Measurements from ENCODE around the gene STX12. TPM values are rescaled to one million over a fixed set of nuclear protein-coding genes. Genes with fewer than 3 reads are reported as not detected.

STX12 gene
- polyA plus RNA-seq (2013, experiment 1 of 2): 15.9 TPM
- 15.7 TPM for polyA plus RNA-seq (2013, experiment 2 of 2)

DNA sequence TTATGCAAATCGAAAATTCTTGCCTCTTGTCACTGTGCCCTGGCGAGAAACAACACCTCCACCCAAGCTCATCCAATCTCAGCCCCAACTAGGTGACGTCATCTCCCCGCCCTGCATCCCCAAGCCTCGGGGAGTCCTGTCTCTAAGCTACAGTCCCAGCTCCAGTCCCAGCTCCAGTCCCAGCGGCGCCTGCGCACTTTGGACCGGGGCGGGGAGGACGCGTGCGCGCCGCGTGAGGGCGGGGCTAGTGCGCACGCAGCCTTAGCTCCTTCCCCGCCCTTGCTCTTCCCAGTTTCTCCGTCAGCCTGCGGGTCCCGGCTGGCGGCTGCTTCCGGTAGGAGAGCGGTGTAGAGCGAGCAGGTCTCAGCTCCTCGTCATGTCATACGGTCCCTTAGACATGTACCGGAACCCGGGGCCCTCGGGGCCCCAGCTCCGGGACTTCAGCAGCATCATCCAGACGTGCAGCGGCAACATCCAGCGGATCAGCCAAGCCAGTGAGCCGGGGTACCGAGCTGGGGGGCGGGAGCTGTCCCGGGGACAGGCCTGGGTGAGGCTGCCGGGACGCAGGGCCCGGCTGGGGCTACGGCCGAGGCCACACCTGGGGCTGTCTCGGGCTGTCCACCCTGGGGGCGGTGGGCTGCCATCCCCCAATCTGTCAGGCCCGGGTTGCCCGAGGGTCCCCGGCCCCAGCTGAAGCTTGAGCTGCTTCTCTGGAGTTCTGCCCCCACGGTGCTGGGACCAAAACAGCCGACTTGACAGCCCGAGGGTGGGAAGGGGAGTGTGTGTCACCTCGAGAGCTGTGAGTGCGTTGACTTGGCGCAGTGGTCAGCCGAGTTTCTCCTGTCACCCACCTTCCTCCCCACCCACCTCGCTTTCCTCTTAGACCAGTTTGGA lies at the start of gene STX12:
Gene STX12 (plus strand): TSS at position 288 of the 894 bp plus-strand sequence. CDS start 89 bp downstream, at position 377.
- peak within 1 kb of the TSS; percentile 10 for H3K14ac ChIP-seq (ENCODE audit: low read length)
- peaks cover 4 to 5% of the 10 kb centered on the region in 2 donors for H3K4me1 ChIP-seq (ENCODE audit: control insufficient read depth in 2 of 2, insufficient read depth in 1 of 2, low read depth in 1 of 2, low read length in 2 of 2)
- H2BK5ac ChIP-seq (ENCODE audit: low read length): peak within 1 kb of the TSS; percentile 32
- H3K4me2 ChIP-seq (ENCODE audit: insufficient read depth, low read length, poor library complexity, severe bottlenecking): peak within 1 kb of the TSS; percentile 84
- peak within 1 kb of the TSS; percentile 71 to 94 for H3K4me3 ChIP-seq (ENCODE audit: low read length in 2 of 2)
- peak within 1 kb of the TSS; percentile 91 for H2AFZ ChIP-seq (ENCODE audit: low read length)
- no peaks in the 10 kb centered on the region for H3K9me3 ChIP-seq (replicated peaks in 1 of 2; ENCODE audit: control insufficient read depth in 2 of 2, insufficient read depth in 1 of 2, low read depth in 1 of 2, low read length in 2 of 2)
- H2BK120ac ChIP-seq (ENCODE audit: low read depth, low read length): no peak within 1 kb of the TSS
- no peak within 1 kb of the TSS for H4K91ac ChIP-seq (ENCODE audit: low read depth, low read length, poor library complexity)
- H3K36me3 ChIP-seq (replicated peaks in 1 of 2; ENCODE audit: control insufficient read depth in 2 of 2, insufficient read depth in 2 of 2, low read length in 2 of 2): no peaks in the 10 kb centered on the region
- H3K9ac ChIP-seq (ENCODE audit: low read depth, low read length, poor library complexity): peak within 1 kb of the TSS; percentile 89
- H4K8ac ChIP-seq (ENCODE audit: low read depth, low read length): no peak within 1 kb of the TSS
- H3K18ac ChIP-seq (ENCODE audit: low read length): peak within 1 kb of the TSS; percentile 92
- H3K27ac ChIP-seq (replicated peaks; ENCODE audit: low read length): no peak within 1 kb of the TSS
- no CpG with 5 or more reads among the region's 58 CpGs for WGBS, 2 donors (ENCODE audit: extremely low coverage in 2 of 2, insufficient read length in 2 of 2, insufficient replicate concordance in 1 of 2)
- H3K4ac ChIP-seq (ENCODE audit: low read length): no peak within 1 kb of the TSS
- peak; percentile 99 for DNase-seq (ENCODE audit: low spot score)
- peaks cover 5% of the 10 kb centered on the region for H3K79me1 ChIP-seq (ENCODE audit: low read depth, low read length)
- no peak within 1 kb of the TSS for H2AK5ac ChIP-seq (ENCODE audit: low read depth, low read length)
- H2BK12ac ChIP-seq (ENCODE audit: low read length): no peak within 1 kb of the TSS
- H2BK15ac ChIP-seq (ENCODE audit: low read length): no peak within 1 kb of the TSS
- no peaks in the 10 kb centered on the region for H3K27me3 ChIP-seq (ENCODE audit: control insufficient read depth in 3 of 3, insufficient read depth in 3 of 3, low read depth in 1 of 3, low read length in 3 of 3)
- H3K23ac ChIP-seq (ENCODE audit: low read depth, low read length, poor library complexity): peak within 1 kb of the TSS; percentile 92

GRCh38 chr1:27724961-27725373 lies 48.1 kb upstream of the STX12 start:
- Histone ChIP-seq H3K23ac (ENCODE audit: low read depth, low read length, poor library complexity) (no peak overlapping the region), H2BK12ac (ENCODE audit: low read length) (no peak overlapping the region), H2AFZ (ENCODE audit: low read length) (peak overlapping the region; percentile 89), H3K36me3 (replicated peaks in 1 of 2; ENCODE audit: control insufficient read depth in 2 of 2, insufficient read depth in 2 of 2, low read length in 2 of 2) (peaks cover 1 to 20% of the 10 kb centered on the region in 2 donors), H3K79me1 (ENCODE audit: low read depth, low read length) (no peaks in the 10 kb centered on the region), H3K4ac (ENCODE audit: low read length) (no peak overlapping the region), H3K4me2 (ENCODE audit: insufficient read depth, low read length, poor library complexity, severe bottlenecking) (peak overlapping the region; percentile 27), H3K27me3 (ENCODE audit: control insufficient read depth in 3 of 3, insufficient read depth in 3 of 3, low read depth in 1 of 3, low read length in 3 of 3) (no peaks in the 10 kb centered on the region), H3K27ac (replicated peaks; ENCODE audit: low read length) (peak overlapping the region; percentile 84), H3K18ac (ENCODE audit: low read length) (peak overlapping the region; percentile 86), H3K14ac (ENCODE audit: low read length) (no peak overlapping the region), H4K8ac (ENCODE audit: low read depth, low read length) (no peak overlapping the region), H2BK5ac (ENCODE audit: low read length) (no peak overlapping the region), H2AK5ac (ENCODE audit: low read depth, low read length) (peak overlapping the region; percentile 68), H4K91ac (ENCODE audit: low read depth, low read length, poor library complexity) (no peak overlapping the region), H3K9me3 (replicated peaks in 1 of 2; ENCODE audit: control insufficient read depth in 2 of 2, insufficient read depth in 1 of 2, low read depth in 1 of 2, low read length in 2 of 2) (no peaks in the 10 kb centered on the region), H3K4me1 (ENCODE audit: control insufficient read depth in 2 of 2, insufficient read depth in 1 of 2, low read depth in 1 of 2, low read length in 2 of 2) (peaks cover 7 to 16% of the 10 kb centered on the region in 2 donors), H2BK15ac (ENCODE audit: low read length) (peak overlapping the region; percentile 28), H3K9ac (ENCODE audit: low read depth, low read length, poor library complexity) (no peak overlapping the region), H3K4me3 (ENCODE audit: low read length in 2 of 2) (peak overlapping the region in 1 of 2 donors; percentile 41), H2BK120ac (ENCODE audit: low read depth, low read length) (no peak overlapping the region)
- WGBS, 2 donors (ENCODE audit: extremely low coverage in 2 of 2, insufficient read length in 2 of 2, insufficient replicate concordance in 1 of 2): no CpG with 5 or more reads among the region's 9 CpGs
- no peak for DNase-seq (ENCODE audit: low spot score)

DNA sequence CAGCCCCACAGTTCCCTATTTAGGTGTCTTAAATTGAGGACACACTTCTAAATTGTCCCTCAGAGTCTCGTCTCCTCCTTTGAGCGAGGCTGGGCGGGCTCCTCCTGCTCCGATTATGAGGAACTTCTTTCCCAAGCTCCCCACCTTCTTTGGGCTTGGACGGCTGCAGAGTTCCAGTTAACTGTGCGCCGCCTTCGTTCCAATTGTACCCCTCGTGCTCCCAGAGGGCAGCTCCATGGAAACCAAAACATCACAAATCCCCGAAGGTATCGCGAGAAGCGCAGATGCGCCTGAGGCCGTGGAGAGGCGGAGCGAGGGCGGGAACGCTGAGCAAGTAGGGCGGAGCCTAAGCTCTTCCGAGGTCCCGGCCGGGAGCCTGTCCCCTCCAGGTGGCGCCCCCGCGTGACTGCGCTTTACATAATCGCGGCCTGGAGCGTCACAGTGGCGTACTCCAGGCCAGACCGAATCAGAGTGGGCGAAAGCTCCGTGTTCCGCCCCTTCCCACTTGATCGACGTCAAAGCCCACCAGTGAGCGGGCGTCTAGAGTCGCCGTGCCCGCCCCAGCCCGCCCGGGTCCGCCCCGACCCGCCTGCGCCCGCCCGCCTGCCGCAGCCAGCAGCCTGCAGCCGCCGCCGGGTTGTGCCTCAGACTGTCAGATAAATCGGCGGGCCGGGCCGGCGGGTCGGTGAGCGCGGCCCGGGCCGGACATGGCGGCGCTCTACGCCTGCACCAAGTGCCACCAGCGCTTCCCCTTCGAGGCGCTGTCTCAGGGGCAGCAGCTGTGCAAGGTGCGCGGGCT lies 47.4 kb upstream of the STX12 start, which contains the start of gene FAM76A:
Gene FAM76A (plus strand): TSS at position 588 of the 799 bp plus-strand sequence. CDS start 120 bp downstream, at position 708.
- peak within 1 kb of the TSS; percentile 74 for H3K4me2 ChIP-seq (ENCODE audit: insufficient read depth, low read length, poor library complexity, severe bottlenecking)
- peak within 1 kb of the TSS; percentile 80 for H3K23ac ChIP-seq (ENCODE audit: low read depth, low read length, poor library complexity)
- H4K8ac ChIP-seq (ENCODE audit: low read depth, low read length): no peak within 1 kb of the TSS
- no peaks in the 10 kb centered on the region for H3K79me1 ChIP-seq (ENCODE audit: low read depth, low read length)
- peaks cover 1 to 23% of the 10 kb centered on the region in 2 donors for H3K36me3 ChIP-seq (replicated peaks in 1 of 2; ENCODE audit: control insufficient read depth in 2 of 2, insufficient read depth in 2 of 2, low read length in 2 of 2)
- peak within 1 kb of the TSS; percentile 95 for H3K18ac ChIP-seq (ENCODE audit: low read length)
- H3K9ac ChIP-seq (ENCODE audit: low read depth, low read length, poor library complexity): peak within 1 kb of the TSS; percentile 81
- H3K4me1 ChIP-seq (ENCODE audit: control insufficient read depth in 2 of 2, insufficient read depth in 1 of 2, low read depth in 1 of 2, low read length in 2 of 2): peaks cover 7 to 13% of the 10 kb centered on the region in 2 donors
- peak within 1 kb of the TSS; percentile 68 for H2AK5ac ChIP-seq (ENCODE audit: low read depth, low read length)
- H3K14ac ChIP-seq (ENCODE audit: low read length): peak within 1 kb of the TSS; percentile 56
- no peak within 1 kb of the TSS for H4K91ac ChIP-seq (ENCODE audit: low read depth, low read length, poor library complexity)
- H3K4me3 ChIP-seq (ENCODE audit: low read length in 2 of 2): peak within 1 kb of the TSS; percentile 78 to 88
- no peak within 1 kb of the TSS for H3K4ac ChIP-seq (ENCODE audit: low read length)
- peak; percentile 100 for DNase-seq (ENCODE audit: low spot score)
- H3K27ac ChIP-seq (replicated peaks; ENCODE audit: low read length): peak within 1 kb of the TSS; percentile 84
- H2BK12ac ChIP-seq (ENCODE audit: low read length): no peak within 1 kb of the TSS
- peak within 1 kb of the TSS; percentile 28 for H2BK15ac ChIP-seq (ENCODE audit: low read length)
- no peak within 1 kb of the TSS for H2BK5ac ChIP-seq (ENCODE audit: low read length)
- peak within 1 kb of the TSS; percentile 94 for H2AFZ ChIP-seq (ENCODE audit: low read length)
- no peak within 1 kb of the TSS for H2BK120ac ChIP-seq (ENCODE audit: low read depth, low read length)
- H3K9me3 ChIP-seq (replicated peaks in 1 of 2; ENCODE audit: control insufficient read depth in 2 of 2, insufficient read depth in 1 of 2, low read depth in 1 of 2, low read length in 2 of 2): no peaks in the 10 kb centered on the region
- no CpG with 5 or more reads among the region's 72 CpGs for WGBS, 2 donors (ENCODE audit: extremely low coverage in 2 of 2, insufficient read length in 2 of 2, insufficient replicate concordance in 1 of 2)
- no peaks in the 10 kb centered on the region for H3K27me3 ChIP-seq (ENCODE audit: control insufficient read depth in 3 of 3, insufficient read depth in 3 of 3, low read depth in 1 of 3, low read length in 3 of 3)
